IMR-90 (cell line): ENCODE data around the gene TPP1. TPM values are rescaled to one million over a fixed set of nuclear protein-coding genes. Genes with fewer than 3 reads are reported as not detected.

Experiments used
- ATAC-seq: fragments of 200-7000 bp; cut with Tn5 transposase; 2 replicates; pipeline ENCODE4 v1.9.1; 2020; ENCODE audit warnings: low read depth, mild to moderate bottlenecking, moderate library complexity
- BruUV-seq: library from RNA; stranded (reverse); fragments of 400-500 nt; replicated peaks from 2 replicates; lab custom pipeline; 2021; lab: Mats Ljungman, UMichigan
- CTCF ChIA-PET: fragments of 300-600 bp; formaldehyde crosslinking; extraction: SDS; loops from one replicate; lab custom pipeline; 2021; ENCODE audit warnings: antibody characterized with exemption; lab: Yijun Ruan, JAX
- POLR2A ChIA-PET: fragments of 300-600 bp; sonication (Branson Sonifier 250); formaldehyde crosslinking; loops from one replicate; lab custom pipeline; 2022; ENCODE audit warnings: antibody characterized with exemption; ENCODE audit not compliant: unreplicated experiment; lab: Charles Lee
- DNase-seq: peaks from one replicate; pipeline ENCODE4 v3.0.0; 2013
- H2AFZ ChIP-seq: replicated peaks from 2 replicates; pipeline ENCODE3; 2013; ENCODE audit warnings: low read length, mild to moderate bottlenecking; ENCODE audit not compliant: poor library complexity
- H2AK5ac ChIP-seq: 2 replicates; pipeline ENCODE4 v1.6.1; 2013; ENCODE audit warnings: low read depth, low read length, inconsistent platforms
- H2AK9ac ChIP-seq: replicated peaks from 2 replicates; pipeline ENCODE3; 2013; ENCODE audit warnings: mild to moderate bottlenecking, low read depth, low read length, moderate library complexity; ENCODE audit not compliant: poor library complexity
- H2BK120ac ChIP-seq: 2 replicates; pipeline ENCODE4 v1.6.1; 2013; ENCODE audit warnings: low read depth, low read length, inconsistent platforms
- H2BK15ac ChIP-seq: 3 replicates; pipeline ENCODE4 v1.6.1; 2013; ENCODE audit warnings: low read depth, low read length, inconsistent platforms
- H2BK20ac ChIP-seq: 2 replicates; pipeline ENCODE4 v1.6.1; 2013; ENCODE audit warnings: low read depth, mild to moderate bottlenecking, inconsistent platforms, low read length, moderate library complexity
- H2BK5ac ChIP-seq: 2 replicates; pipeline ENCODE4 v1.6.1; 2013; ENCODE audit warnings: mild to moderate bottlenecking, low read depth, low read length, inconsistent platforms; ENCODE audit not compliant: poor library complexity, severe bottlenecking
- H3K14ac ChIP-seq: replicated peaks from 2 replicates; pipeline ENCODE4 v1.6.1; 2013; ENCODE audit warnings: low read depth, low read length, inconsistent platforms
- H3K18ac ChIP-seq: 2 replicates; pipeline ENCODE4 v1.6.1; 2013; ENCODE audit warnings: low read depth, low read length, control low read depth
- H3K23ac ChIP-seq: 2 replicates; pipeline ENCODE4 v1.6.1; 2013; ENCODE audit warnings: low read depth, low read length, inconsistent platforms
- H3K27ac ChIP-seq: 2 replicates; pipeline ENCODE4 v1.5.1; 2013; ENCODE audit warnings: mild to moderate bottlenecking, control low read depth, low read length; ENCODE audit not compliant: insufficient read depth
- H3K27me3 ChIP-seq: 2 replicates; pipeline ENCODE4 v1.6.1; 2013; ENCODE audit warnings: low read length; ENCODE audit not compliant: control insufficient read depth, insufficient read depth
- H3K36me3 ChIP-seq: 2 replicates; pipeline ENCODE4 v1.6.1; 2013; ENCODE audit warnings: low read length, mixed read lengths; ENCODE audit not compliant: control insufficient read depth, insufficient read depth
- H3K4ac ChIP-seq: 2 replicates; pipeline ENCODE4 v1.6.1; 2013; ENCODE audit warnings: low read depth, low read length, inconsistent platforms
- H3K4me1 ChIP-seq: 2 replicates; pipeline ENCODE4 v1.6.1; 2013; ENCODE audit warnings: low read length, mixed read lengths; ENCODE audit not compliant: control insufficient read depth, insufficient read depth
- H3K4me2 ChIP-seq: 2 replicates; pipeline ENCODE4 v1.6.1; 2013; ENCODE audit warnings: low read depth, mild to moderate bottlenecking, control low read depth, low read length, moderate library complexity
- H3K4me3 ChIP-seq: 2 replicates; pipeline ENCODE4 v1.5.1; 2013; ENCODE audit warnings: low read depth, mild to moderate bottlenecking, control low read depth, low read length, moderate library complexity; ENCODE audit not compliant: insufficient read depth
- H3K56ac ChIP-seq: 2 replicates; pipeline ENCODE4 v1.6.1; 2013; ENCODE audit warnings: low read length, inconsistent platforms; ENCODE audit not compliant: insufficient read depth; ENCODE audit errors: extremely low read depth
- H3K79me1 ChIP-seq, 2 experiments: 2 replicates each; pipeline ENCODE4 v1.6.1; 2013; ENCODE audit warnings: low read length in 2 of 2, inconsistent platforms in 1 of 2, low read depth in 1 of 2
- H3K9ac ChIP-seq: 2 replicates; pipeline ENCODE4 v1.6.1; 2013; ENCODE audit warnings: low read depth, low read length, control low read depth
- H3K9me1 ChIP-seq: 2 replicates; pipeline ENCODE4 v1.6.1; 2013; ENCODE audit warnings: low read length, inconsistent platforms; ENCODE audit not compliant: insufficient read depth
- H3K9me3 ChIP-seq: 2 replicates; pipeline ENCODE4 v1.6.1; 2013; ENCODE audit warnings: low read length; ENCODE audit not compliant: control insufficient read depth, insufficient read depth
- H4K20me1 ChIP-seq: 2 replicates; pipeline ENCODE4 v1.6.1; 2013; ENCODE audit warnings: low read length, inconsistent platforms; ENCODE audit not compliant: insufficient read depth
- H4K5ac ChIP-seq: 2 replicates; pipeline ENCODE4 v1.6.1; 2013; ENCODE audit warnings: mild to moderate bottlenecking, low read depth, low read length, control low read depth
- H4K8ac ChIP-seq, 2 experiments: 2 replicates each; pipeline ENCODE4 v1.6.1; 2013; ENCODE audit warnings: low read depth in 2 of 2, low read length in 2 of 2, control low read depth in 1 of 2, inconsistent platforms in 1 of 2
- H4K91ac ChIP-seq: 2 replicates; pipeline ENCODE4 v1.6.1; 2013; ENCODE audit warnings: low read depth, low read length, inconsistent platforms; ENCODE audit not compliant: insufficient read depth
- BHLHE40 ChIP-seq: fragments of 150-350 bp; IDR thresholded peaks from 2 replicates; pipeline ENCODE4 v1.6.1; 2016; ENCODE audit warnings: mild to moderate bottlenecking, low read depth, low read length
- CHD1 ChIP-seq: IDR thresholded peaks from 2 replicates; pipeline ENCODE4 v1.6.1; 2012; ENCODE audit warnings: low read depth, low read length, improper control_type of control experiment
- FOS ChIP-seq: fragments of 150-350 bp; IDR thresholded peaks from 2 replicates; pipeline ENCODE4 v1.6.1; 2016; ENCODE audit warnings: low read depth, low read length
- MAFK ChIP-seq: IDR thresholded peaks from 2 replicates; pipeline ENCODE4 v1.6.1; 2012; ENCODE audit warnings: low read depth, low read length, improper control_type of control experiment
- MAZ ChIP-seq: IDR thresholded peaks from 2 replicates; pipeline ENCODE4 v1.6.1; 2012; ENCODE audit warnings: low read depth, mild to moderate bottlenecking, low read length, improper control_type of control experiment, moderate library complexity, borderline replicate concordance
- MXI1 ChIP-seq: IDR thresholded peaks from 2 replicates; pipeline ENCODE4 v1.6.1; 2012; ENCODE audit warnings: low read depth, mild to moderate bottlenecking, low read length, moderate library complexity, borderline replicate concordance
- NFE2L2 ChIP-seq: fragments of 150-350 bp; IDR thresholded peaks from 2 replicates; pipeline ENCODE4 v1.6.1; 2016; ENCODE audit warnings: low read depth, mild to moderate bottlenecking, low read length
- POLR2A ChIP-seq: IDR thresholded peaks from 2 replicates; pipeline ENCODE4 v1.6.1; 2012; ENCODE audit warnings: mild to moderate bottlenecking, low read depth, low read length
- RAD21 ChIP-seq: IDR thresholded peaks from 2 replicates; pipeline ENCODE4 v1.6.1; 2012; ENCODE audit warnings: low read length, improper control_type of control experiment
- RCOR1 ChIP-seq: IDR thresholded peaks from 2 replicates; pipeline ENCODE4 v1.6.1; 2012; ENCODE audit warnings: mild to moderate bottlenecking, low read length, improper control_type of control experiment; ENCODE audit not compliant: insufficient replicate concordance
- RFX5 ChIP-seq: IDR thresholded peaks from 2 replicates; pipeline ENCODE4 v1.8.0; 2012; ENCODE audit warnings: low read depth, mild to moderate bottlenecking, low read length, moderate library complexity
- WGBS, 2 experiments: methylation state at CpG; one replicate each; pipeline versions ENCODE4 v1.1.5 to v1.1.7; 2013; ENCODE audit warnings: missing lambda C conversion rate in 2 of 2; ENCODE audit not compliant: insufficient read length in 1 of 2; ENCODE audit errors: extremely low coverage in 2 of 2; 5-methylcytosine and 5-hydroxymethylcytosine counted together
- dilution Hi-C: fragments of 300-500 bp; cut with HindIII; formaldehyde crosslinking; loops from one replicate; pipeline ENCODE4 v1.14.3; 2018; ENCODE audit warnings: low sequenced_read_pairs; ENCODE audit not compliant: unreplicated experiment
- in situ Hi-C: fragments of 300-500 bp; cut with MboI; formaldehyde crosslinking; loops from 3 replicates; pipeline ENCODE4 v1.14.3; 2019; ENCODE audit warnings: low sequenced_read_pairs, inconsistent platforms, mixed read lengths
- intact Hi-C: fragments of 100-400 bp; cut with micrococcal nuclease; formaldehyde crosslinking; loops from 2 replicates; pipeline ENCODE4 v1.10.0; 2022
- polyA plus RNA-seq, 3 experiments: library from polyadenylated mRNA; depleted of rRNA; stranded (reverse); fragments of >200 nt; gene quantifications; 2 replicates each; pipeline ENCODE4 v1.2.3, GENCODE V29; 2012; ENCODE audit warnings: low replicate concordance in 1 of 3
- total RNA-seq: library from RNA; depleted of rRNA; stranded (reverse); fragments of >200 nt; gene quantifications from 2 replicates; pipeline ENCODE4 v1.2.3, GENCODE V29; 2012
- TF ChIP-seq, protein P1 (sequence below): fragments of 150-350 bp; IDR thresholded peaks from 2 replicates; pipeline ENCODE4 v1.6.1; 2017; ENCODE audit warnings: mild to moderate bottlenecking, antibody characterized with exemption, low read length, low read depth
- TF ChIP-seq, protein P2 (sequence below): conservative IDR thresholded peaks from 2 replicates; pipeline ENCODE4 v1.5.1; 2012; ENCODE audit warnings: mild to moderate bottlenecking, low read depth, low read length, improper control_type of control experiment

TPP1 gene
- total and polyA plus RNA-seq, 2 of the 4 experiments (the other 2 are of a cell fraction), result 33.5 to 108 TPM

DNA sequence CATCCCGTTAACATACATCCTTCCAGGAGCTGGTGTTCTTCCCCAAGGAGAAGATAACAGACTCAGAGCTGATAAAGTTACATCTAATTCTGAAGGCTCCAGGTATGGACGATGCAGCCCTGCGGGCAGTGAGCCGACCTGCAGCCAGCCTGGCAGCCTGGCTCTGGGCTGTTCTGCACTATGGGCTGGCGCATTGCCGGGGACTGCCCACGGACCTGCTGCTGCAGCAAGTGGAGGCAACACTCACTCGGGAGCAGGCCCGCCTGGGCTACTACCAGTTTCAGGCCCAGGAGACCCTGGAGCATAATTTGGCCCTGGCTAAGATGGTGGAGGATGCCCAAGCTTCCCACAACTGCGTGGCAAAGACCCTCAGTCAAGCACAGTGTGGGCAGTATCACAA lies 55.6 kb downstream of the TPP1 start:
- ChIA-PET CTCF (no interaction called here), POLR2A (no interaction called here)
- H3K79me1 ChIP-seq, result no peaks in the 10 kb centered on the region
- no peak overlapping the region for H3K4me3 ChIP-seq
- no peak for TF ChIP-seq CHD1
- no peak for TF ChIP-seq RFX5
- TF ChIP-seq RAD21, result no peak
- TF ChIP-seq, protein P1, sequence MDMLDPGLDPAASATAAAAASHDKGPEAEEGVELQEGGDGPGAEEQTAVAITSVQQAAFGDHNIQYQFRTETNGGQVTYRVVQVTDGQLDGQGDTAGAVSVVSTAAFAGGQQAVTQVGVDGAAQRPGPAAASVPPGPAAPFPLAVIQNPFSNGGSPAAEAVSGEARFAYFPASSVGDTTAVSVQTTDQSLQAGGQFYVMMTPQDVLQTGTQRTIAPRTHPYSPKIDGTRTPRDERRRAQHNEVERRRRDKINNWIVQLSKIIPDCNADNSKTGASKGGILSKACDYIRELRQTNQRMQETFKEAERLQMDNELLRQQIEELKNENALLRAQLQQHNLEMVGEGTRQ, result no peak
- no peak for TF ChIP-seq NFE2L2
- no peak for TF ChIP-seq MAZ
- TF ChIP-seq FOS, result no peak
- no peak for TF ChIP-seq POLR2A
- TF ChIP-seq BHLHE40, result no peak
- no peak for TF ChIP-seq MXI1
- no peak for TF ChIP-seq MAFK
- no peak for TF ChIP-seq RCOR1
- TF ChIP-seq, protein P2, sequence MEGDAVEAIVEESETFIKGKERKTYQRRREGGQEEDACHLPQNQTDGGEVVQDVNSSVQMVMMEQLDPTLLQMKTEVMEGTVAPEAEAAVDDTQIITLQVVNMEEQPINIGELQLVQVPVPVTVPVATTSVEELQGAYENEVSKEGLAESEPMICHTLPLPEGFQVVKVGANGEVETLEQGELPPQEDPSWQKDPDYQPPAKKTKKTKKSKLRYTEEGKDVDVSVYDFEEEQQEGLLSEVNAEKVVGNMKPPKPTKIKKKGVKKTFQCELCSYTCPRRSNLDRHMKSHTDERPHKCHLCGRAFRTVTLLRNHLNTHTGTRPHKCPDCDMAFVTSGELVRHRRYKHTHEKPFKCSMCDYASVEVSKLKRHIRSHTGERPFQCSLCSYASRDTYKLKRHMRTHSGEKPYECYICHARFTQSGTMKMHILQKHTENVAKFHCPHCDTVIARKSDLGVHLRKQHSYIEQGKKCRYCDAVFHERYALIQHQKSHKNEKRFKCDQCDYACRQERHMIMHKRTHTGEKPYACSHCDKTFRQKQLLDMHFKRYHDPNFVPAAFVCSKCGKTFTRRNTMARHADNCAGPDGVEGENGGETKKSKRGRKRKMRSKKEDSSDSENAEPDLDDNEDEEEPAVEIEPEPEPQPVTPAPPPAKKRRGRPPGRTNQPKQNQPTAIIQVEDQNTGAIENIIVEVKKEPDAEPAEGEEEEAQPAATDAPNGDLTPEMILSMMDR, result no peak
- H2BK5ac ChIP-seq, result no peak overlapping the region
- no peak overlapping the region for H3K23ac ChIP-seq
- no peak overlapping the region for H2AFZ ChIP-seq
- no peak overlapping the region for H3K27ac ChIP-seq
- H4K91ac ChIP-seq, result no peak overlapping the region
- no peak overlapping the region for H3K14ac ChIP-seq
- H4K5ac ChIP-seq, result no peak overlapping the region
- H3K36me3 ChIP-seq, result no peaks in the 10 kb centered on the region
- H3K27me3 ChIP-seq, result no peaks in the 10 kb centered on the region
- peaks cover 5% of the 10 kb centered on the region; the same call in 1 of the 2 replicates for H3K4me1 ChIP-seq
- dilution Hi-C loops (no loop called here), intact Hi-C loops (no loop called here), in situ Hi-C loops (no loop called here)
- H4K8ac ChIP-seq, result no peak overlapping the region
- no peaks in the 10 kb centered on the region for H4K20me1 ChIP-seq
- H3K56ac ChIP-seq, result no peak overlapping the region
- H2BK20ac ChIP-seq, result no peak overlapping the region
- BruUV-seq, result no TSS peak
- WGBS, 2 experiments, result 85% methylated on average over 6 of the region's 10 CpGs; no CpG with 5 or more reads in 1 of the 2 experiments
- no peak overlapping the region for H3K4ac ChIP-seq
- H3K4me2 ChIP-seq, result no peak overlapping the region
- no peak overlapping the region for H2BK15ac ChIP-seq
- H2AK5ac ChIP-seq, result no peak overlapping the region
- ATAC-seq, result no peak
- H3K18ac ChIP-seq, result no peak overlapping the region
- no peak for DNase-seq
- peaks cover 10% of the 10 kb centered on the region for H3K9me1 ChIP-seq
- H2BK120ac ChIP-seq, result no peak overlapping the region
- no peak overlapping the region for H3K9ac ChIP-seq
- H2AK9ac ChIP-seq, result no peak overlapping the region
- no peaks in the 10 kb centered on the region for H3K9me3 ChIP-seq
